Measurements from ENCODE around the gene TAPT1.
A peak's percentile ranks its signal among the peaks of the same experiment; 100 is the strongest.

The TAPT1 gene

GRCh38 chr4:16161851-16162408 lies 64.3 kb downstream of the TAPT1 start:
- no peak for TF ChIP-seq EZH2phosphoT487 (IDR thresholded peaks at IDR 0.05; ENCODE audit: borderline replicate concordance)
- TF ChIP-seq, protein P1, sequence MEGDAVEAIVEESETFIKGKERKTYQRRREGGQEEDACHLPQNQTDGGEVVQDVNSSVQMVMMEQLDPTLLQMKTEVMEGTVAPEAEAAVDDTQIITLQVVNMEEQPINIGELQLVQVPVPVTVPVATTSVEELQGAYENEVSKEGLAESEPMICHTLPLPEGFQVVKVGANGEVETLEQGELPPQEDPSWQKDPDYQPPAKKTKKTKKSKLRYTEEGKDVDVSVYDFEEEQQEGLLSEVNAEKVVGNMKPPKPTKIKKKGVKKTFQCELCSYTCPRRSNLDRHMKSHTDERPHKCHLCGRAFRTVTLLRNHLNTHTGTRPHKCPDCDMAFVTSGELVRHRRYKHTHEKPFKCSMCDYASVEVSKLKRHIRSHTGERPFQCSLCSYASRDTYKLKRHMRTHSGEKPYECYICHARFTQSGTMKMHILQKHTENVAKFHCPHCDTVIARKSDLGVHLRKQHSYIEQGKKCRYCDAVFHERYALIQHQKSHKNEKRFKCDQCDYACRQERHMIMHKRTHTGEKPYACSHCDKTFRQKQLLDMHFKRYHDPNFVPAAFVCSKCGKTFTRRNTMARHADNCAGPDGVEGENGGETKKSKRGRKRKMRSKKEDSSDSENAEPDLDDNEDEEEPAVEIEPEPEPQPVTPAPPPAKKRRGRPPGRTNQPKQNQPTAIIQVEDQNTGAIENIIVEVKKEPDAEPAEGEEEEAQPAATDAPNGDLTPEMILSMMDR (conservative IDR thresholded peaks at IDR 0.05; ENCODE audit: low read length): peak; percentile 29; the same call in 1 of the 2 replicates
- Histone ChIP-seq H3K9me2 (replicated peaks; ENCODE audit: low read depth, low read length) (no peaks in the 10 kb centered on the region), H3K27me3 (ENCODE audit: insufficient read depth, low read length, poor library complexity, severe bottlenecking) (no peaks in the 10 kb centered on the region), H3K4me3 (ENCODE audit: low read length, poor library complexity, severe bottlenecking) (no peak overlapping the region), H4K20me1 (ENCODE audit: insufficient read depth, low read length, poor library complexity, severe bottlenecking) (no peaks in the 10 kb centered on the region), H3F3A (ENCODE audit: low read depth) (no peaks in the 10 kb centered on the region), H2AFZ (ENCODE audit: low read length) (no peak overlapping the region), H3K4me2 (ENCODE audit: low read depth, low read length, poor library complexity, severe bottlenecking) (no peak overlapping the region), H3K36me3 (ENCODE audit: insufficient read depth, low read length) (peaks cover 46% of the 10 kb centered on the region; the same call in 1 of the 2 replicates), H3K4me1 (ENCODE audit: insufficient read depth, low read length, poor library complexity, severe bottlenecking) (peaks cover 16% of the 10 kb centered on the region), H3K9me3 (ENCODE audit: insufficient read depth, low read depth, low read length) (no peaks in the 10 kb centered on the region), H3K79me2 (ENCODE audit: insufficient read depth, low read length) (no peaks in the 10 kb centered on the region), H3K9ac (ENCODE audit: low read depth, low read length, poor library complexity, severe bottlenecking) (no peak overlapping the region)

DNA sequence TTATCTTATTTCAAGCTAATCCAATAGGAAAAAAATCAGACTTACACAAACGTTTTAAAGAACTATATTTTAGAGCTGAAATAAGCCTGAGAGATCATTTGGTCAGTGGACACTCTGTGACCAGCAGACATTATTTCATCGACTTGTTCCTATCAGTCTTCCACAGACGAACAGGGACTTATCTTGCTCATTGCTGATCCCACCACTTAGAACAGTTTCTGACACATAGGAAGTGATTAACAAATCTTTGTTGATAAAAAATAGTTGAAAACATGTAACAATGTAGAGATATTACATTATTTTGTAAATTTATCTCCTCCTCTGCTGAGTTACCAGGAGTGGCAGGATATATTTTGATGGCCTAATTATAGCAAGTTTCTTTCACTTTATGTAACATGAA lies 65.8 kb downstream of the TAPT1 start:
- no peak overlapping the region for H3K4me2 ChIP-seq (ENCODE audit: low read depth, low read length, poor library complexity, severe bottlenecking)
- no peaks in the 10 kb centered on the region for H3K9me3 ChIP-seq (ENCODE audit: insufficient read depth, low read depth, low read length)
- peaks cover 16% of the 10 kb centered on the region for H3K4me1 ChIP-seq (ENCODE audit: insufficient read depth, low read length, poor library complexity, severe bottlenecking)
- no peaks in the 10 kb centered on the region for H3K9me2 ChIP-seq (replicated peaks; ENCODE audit: low read depth, low read length)
- H3F3A ChIP-seq (ENCODE audit: low read depth): no peaks in the 10 kb centered on the region
- no peak overlapping the region for H3K9ac ChIP-seq (ENCODE audit: low read depth, low read length, poor library complexity, severe bottlenecking)
- H2AFZ ChIP-seq (ENCODE audit: low read length): no peak overlapping the region
- TF ChIP-seq, protein P1 (conservative IDR thresholded peaks at IDR 0.05; ENCODE audit: low read length): no peak
- no peak for TF ChIP-seq EZH2phosphoT487 (IDR thresholded peaks at IDR 0.05; ENCODE audit: borderline replicate concordance)
- H3K4me3 ChIP-seq (ENCODE audit: low read length, poor library complexity, severe bottlenecking): no peak overlapping the region
- H4K20me1 ChIP-seq (ENCODE audit: insufficient read depth, low read length, poor library complexity, severe bottlenecking): no peaks in the 10 kb centered on the region
- H3K27me3 ChIP-seq (ENCODE audit: insufficient read depth, low read length, poor library complexity, severe bottlenecking): no peaks in the 10 kb centered on the region
- peaks cover 33% of the 10 kb centered on the region; the same call in 1 of the 2 replicates for H3K36me3 ChIP-seq (ENCODE audit: insufficient read depth, low read length)
- H3K79me2 ChIP-seq (ENCODE audit: insufficient read depth, low read length): no peaks in the 10 kb centered on the region

DNA sequence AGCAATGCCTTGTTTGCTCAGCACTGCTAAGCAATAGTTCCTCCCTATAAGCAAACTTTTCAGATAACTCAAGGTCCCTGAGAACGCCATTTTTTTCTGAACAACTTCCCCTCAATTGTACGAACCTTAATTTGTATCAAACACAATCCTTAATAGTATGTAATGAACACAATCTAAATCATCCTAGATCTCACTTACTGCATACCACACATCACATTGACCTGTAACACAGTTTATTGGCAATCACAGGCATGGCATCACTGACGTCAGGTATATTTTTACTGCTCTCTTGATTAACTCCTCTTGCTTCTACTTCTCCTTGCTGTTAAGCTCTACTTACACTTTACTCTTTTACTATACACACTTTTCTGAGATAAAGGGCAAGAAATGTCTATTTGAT lies 67.0 kb downstream of the TAPT1 start:
- Histone ChIP-seq H4K20me1 (ENCODE audit: insufficient read depth, low read length, poor library complexity, severe bottlenecking) (no peaks in the 10 kb centered on the region), H3K4me1 (ENCODE audit: insufficient read depth, low read length, poor library complexity, severe bottlenecking) (peaks cover 16% of the 10 kb centered on the region), H3K79me2 (ENCODE audit: insufficient read depth, low read length) (no peaks in the 10 kb centered on the region), H3K27me3 (ENCODE audit: insufficient read depth, low read length, poor library complexity, severe bottlenecking) (no peaks in the 10 kb centered on the region), H3K9me2 (replicated peaks; ENCODE audit: low read depth, low read length) (no peaks in the 10 kb centered on the region), H3K9ac (ENCODE audit: low read depth, low read length, poor library complexity, severe bottlenecking) (no peak overlapping the region), H3K9me3 (ENCODE audit: insufficient read depth, low read depth, low read length) (no peaks in the 10 kb centered on the region), H3K4me2 (ENCODE audit: low read depth, low read length, poor library complexity, severe bottlenecking) (no peak overlapping the region), H3K4me3 (ENCODE audit: low read length, poor library complexity, severe bottlenecking) (no peak overlapping the region), H2AFZ (ENCODE audit: low read length) (no peak overlapping the region), H3F3A (ENCODE audit: low read depth) (no peaks in the 10 kb centered on the region), H3K36me3 (ENCODE audit: insufficient read depth, low read length) (peaks cover 24% of the 10 kb centered on the region; the same call in 1 of the 2 replicates)
- TF ChIP-seq, protein P1 (conservative IDR thresholded peaks at IDR 0.05; ENCODE audit: low read length): no peak
- no peak for TF ChIP-seq EZH2phosphoT487 (IDR thresholded peaks at IDR 0.05; ENCODE audit: borderline replicate concordance)

Data from Loucy (cell line).